WI38 (cell line): ENCODE results near the gene DNAH17.

ENCODE experiments used
- H3K4me3 ChIP-seq: 2 replicates; pipeline ENCODE4 v1.5.1; 2011; ENCODE audit warnings: low read depth, mild to moderate bottlenecking, control low read depth, low read length
- CTCF ChIP-seq: IDR thresholded peaks from 2 replicates; pipeline ENCODE4 v1.5.1; 2012; ENCODE audit warnings: low read depth, mild to moderate bottlenecking, control low read depth, low read length

DNAH17 gene

DNA sequence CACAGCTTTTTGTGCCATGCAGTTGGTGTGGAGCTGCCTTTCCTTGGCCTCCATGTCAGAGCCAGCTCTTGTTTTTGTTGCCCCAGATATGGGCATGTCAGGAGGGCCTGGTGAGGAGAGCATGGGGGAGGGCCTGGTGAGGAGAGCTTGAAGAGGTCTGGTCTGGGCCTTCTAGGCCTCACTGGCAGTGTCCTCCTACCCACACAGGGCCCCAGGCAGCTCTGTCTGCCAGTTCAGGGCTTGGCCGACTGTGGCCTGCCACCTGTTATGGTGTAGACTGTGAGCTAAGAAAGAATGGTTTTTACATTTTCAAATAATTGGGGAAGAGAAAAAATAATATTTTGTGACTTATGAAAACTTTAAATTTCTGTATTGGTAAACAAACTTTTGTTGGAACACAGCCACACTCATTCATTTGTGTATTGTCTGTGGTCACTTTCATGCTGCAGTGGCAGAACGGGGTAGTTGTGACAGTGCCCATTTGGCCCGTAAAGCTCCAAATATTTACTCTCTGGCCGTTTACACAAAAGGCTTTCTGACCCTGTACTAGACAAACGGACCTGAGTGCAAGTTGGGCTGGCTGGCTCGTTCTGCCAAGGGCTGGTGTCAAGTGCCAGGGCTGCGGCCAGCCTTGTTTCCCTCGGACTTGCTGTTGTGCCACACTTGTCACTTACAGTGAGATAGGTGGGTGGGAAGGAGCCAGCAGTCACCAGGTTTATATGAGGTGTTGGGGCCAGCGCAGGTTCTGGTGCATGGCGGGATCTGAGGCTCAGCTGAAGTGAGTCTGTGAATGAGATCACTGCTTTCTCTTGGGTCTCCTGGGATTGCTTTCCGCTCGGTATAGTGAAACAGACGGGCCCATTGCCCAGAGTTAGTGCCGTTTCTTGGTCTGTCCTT is 180.5 kb downstream of the DNAH17 start:
- H3K4me3 ChIP-seq = no peak overlapping the region
- TF ChIP-seq CTCF = no peak

GRCh38 chr17:78395155-78395554 is 182.0 kb downstream of the DNAH17 start:
- no peak for TF ChIP-seq CTCF
- H3K4me3 ChIP-seq = no peak overlapping the region

DNA sequence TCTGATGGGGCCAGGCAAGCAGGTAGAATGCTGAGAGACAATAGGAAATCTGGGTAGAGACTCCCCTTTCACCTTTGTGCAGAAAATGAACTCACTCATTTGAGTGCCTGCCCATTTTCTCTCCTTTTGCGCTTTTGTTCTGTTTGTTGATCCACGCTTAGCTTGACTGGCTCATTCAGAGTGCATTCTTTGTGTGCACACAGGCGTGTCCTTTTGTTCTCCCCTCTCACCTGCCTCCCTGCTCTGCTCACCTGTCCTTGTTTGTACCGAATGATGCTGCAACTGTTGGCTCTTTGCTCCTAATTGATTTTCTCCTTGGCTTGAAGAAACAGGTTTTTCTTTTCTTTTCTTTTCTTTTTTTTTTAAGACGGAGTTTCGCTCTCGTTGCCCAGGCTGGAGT is 183.0 kb downstream of the DNAH17 start:
- no peak for TF ChIP-seq CTCF
- no peak overlapping the region for H3K4me3 ChIP-seq

DNA sequence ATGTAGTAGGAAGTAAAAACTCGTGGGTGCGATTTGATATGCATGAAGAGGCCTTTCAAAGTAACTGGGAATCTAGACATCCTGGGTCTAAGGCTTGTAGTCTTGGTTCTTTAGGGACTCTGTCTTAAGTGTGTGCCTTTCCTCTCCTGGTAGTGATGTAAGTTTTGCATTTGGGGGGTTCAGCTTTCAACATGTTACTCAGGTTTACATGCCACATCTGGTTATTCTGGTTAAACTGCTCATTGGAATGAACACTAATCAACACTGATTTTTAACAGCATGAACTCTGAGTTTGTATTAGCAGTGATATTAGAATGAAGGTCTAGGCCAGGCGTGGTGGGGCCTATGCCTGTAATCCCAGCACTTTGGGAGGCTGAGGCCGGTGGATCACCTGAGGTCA is 183.6 kb downstream of the DNAH17 start:
- no peak for TF ChIP-seq CTCF

GRCh38 chr17:78392295-78392694 is 184.9 kb downstream of the DNAH17 start:
- H3K4me3 ChIP-seq = no peak overlapping the region
- TF ChIP-seq CTCF = no peak

More for the DNA sequence above, 183.6 kb downstream of the DNAH17 start:
- no peak overlapping the region for H3K4me3 ChIP-seq

- no peak overlapping the region for H3K4me3 ChIP-seq
Observed at GRCh38 chr17:78391843-78392242, 185.4 kb downstream of the DNAH17 start.

More at GRCh38 chr17:78391843-78392242, 185.4 kb downstream of the DNAH17 start:
- TF ChIP-seq CTCF = no peak
